B cell (primary cell): ENCODE measurements around the gene KPNA4.

Experiments used
- EZH2 ChIP-seq: IDR thresholded peaks from 2 replicates; pipeline ENCODE4 v1.6.1; 2012; ENCODE audit warnings: borderline replicate concordance, low read depth, mild to moderate bottlenecking, moderate library complexity, low read length; ENCODE audit not compliant: insufficient read depth, poor library complexity, severe bottlenecking
- TF ChIP-seq, protein P1 (sequence below): fragments of 200-600 bp; IDR thresholded peaks from one replicate; pipeline ENCODE4 v1.8.0; 2022; ENCODE audit warnings: antibody characterized with exemption, mild to moderate bottlenecking

DNA sequence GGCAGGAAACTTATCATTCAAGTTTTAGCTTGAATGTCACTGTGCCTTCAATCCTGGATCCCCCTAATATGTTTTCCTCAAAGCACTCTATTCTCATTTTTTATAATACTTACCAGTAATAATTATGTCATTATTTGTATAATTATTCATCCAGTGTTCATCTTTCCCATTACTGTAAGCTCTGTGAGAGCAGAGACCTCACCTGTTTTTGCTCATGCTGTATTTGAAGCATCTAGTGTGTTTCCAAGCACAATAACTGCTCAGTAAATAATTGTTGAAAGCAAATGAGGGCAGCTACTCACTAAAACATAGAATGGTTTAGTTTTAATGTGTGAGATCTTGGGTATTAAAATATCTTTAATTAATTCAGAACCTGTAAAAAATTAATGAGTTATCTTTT, 36.9 kb upstream of the KPNA4 start:
- TF ChIP-seq, protein P1, sequence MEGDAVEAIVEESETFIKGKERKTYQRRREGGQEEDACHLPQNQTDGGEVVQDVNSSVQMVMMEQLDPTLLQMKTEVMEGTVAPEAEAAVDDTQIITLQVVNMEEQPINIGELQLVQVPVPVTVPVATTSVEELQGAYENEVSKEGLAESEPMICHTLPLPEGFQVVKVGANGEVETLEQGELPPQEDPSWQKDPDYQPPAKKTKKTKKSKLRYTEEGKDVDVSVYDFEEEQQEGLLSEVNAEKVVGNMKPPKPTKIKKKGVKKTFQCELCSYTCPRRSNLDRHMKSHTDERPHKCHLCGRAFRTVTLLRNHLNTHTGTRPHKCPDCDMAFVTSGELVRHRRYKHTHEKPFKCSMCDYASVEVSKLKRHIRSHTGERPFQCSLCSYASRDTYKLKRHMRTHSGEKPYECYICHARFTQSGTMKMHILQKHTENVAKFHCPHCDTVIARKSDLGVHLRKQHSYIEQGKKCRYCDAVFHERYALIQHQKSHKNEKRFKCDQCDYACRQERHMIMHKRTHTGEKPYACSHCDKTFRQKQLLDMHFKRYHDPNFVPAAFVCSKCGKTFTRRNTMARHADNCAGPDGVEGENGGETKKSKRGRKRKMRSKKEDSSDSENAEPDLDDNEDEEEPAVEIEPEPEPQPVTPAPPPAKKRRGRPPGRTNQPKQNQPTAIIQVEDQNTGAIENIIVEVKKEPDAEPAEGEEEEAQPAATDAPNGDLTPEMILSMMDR, result no peak
- no peak for TF ChIP-seq EZH2
